HUES48 (cell line): ENCODE results near the gene MXRA7.

Experiments
- H3K27ac ChIP-seq: one replicate; pipeline ENCODE4 v1.7.0; 2013; ENCODE audit warnings: low read depth, low read length, inconsistent platforms
- H3K27me3 ChIP-seq: 2 replicates; pipeline ENCODE4 v1.6.1; 2013; ENCODE audit warnings: mild to moderate bottlenecking, low read length; ENCODE audit not compliant: control insufficient read depth, insufficient read depth
- H3K36me3 ChIP-seq: 2 replicates; pipeline ENCODE4 v1.6.1; 2013; ENCODE audit warnings: low read length; ENCODE audit not compliant: control insufficient read depth, insufficient read depth
- H3K4me1 ChIP-seq: 2 replicates; pipeline ENCODE4 v1.6.1; 2013; ENCODE audit warnings: mild to moderate bottlenecking, low read length; ENCODE audit not compliant: control insufficient read depth, insufficient read depth
- H3K4me3 ChIP-seq: 2 replicates; pipeline ENCODE4 v1.5.1; 2013; ENCODE audit warnings: mild to moderate bottlenecking, low read depth, low read length
- H3K9ac ChIP-seq: 2 replicates; pipeline ENCODE4 v1.6.1; 2013; ENCODE audit warnings: mild to moderate bottlenecking, low read depth, low read length, moderate library complexity
- H3K9me3 ChIP-seq: 2 replicates; pipeline ENCODE4 v1.6.1; 2013; ENCODE audit warnings: low read length; ENCODE audit not compliant: control insufficient read depth, insufficient read depth

Gene MXRA7

DNA sequence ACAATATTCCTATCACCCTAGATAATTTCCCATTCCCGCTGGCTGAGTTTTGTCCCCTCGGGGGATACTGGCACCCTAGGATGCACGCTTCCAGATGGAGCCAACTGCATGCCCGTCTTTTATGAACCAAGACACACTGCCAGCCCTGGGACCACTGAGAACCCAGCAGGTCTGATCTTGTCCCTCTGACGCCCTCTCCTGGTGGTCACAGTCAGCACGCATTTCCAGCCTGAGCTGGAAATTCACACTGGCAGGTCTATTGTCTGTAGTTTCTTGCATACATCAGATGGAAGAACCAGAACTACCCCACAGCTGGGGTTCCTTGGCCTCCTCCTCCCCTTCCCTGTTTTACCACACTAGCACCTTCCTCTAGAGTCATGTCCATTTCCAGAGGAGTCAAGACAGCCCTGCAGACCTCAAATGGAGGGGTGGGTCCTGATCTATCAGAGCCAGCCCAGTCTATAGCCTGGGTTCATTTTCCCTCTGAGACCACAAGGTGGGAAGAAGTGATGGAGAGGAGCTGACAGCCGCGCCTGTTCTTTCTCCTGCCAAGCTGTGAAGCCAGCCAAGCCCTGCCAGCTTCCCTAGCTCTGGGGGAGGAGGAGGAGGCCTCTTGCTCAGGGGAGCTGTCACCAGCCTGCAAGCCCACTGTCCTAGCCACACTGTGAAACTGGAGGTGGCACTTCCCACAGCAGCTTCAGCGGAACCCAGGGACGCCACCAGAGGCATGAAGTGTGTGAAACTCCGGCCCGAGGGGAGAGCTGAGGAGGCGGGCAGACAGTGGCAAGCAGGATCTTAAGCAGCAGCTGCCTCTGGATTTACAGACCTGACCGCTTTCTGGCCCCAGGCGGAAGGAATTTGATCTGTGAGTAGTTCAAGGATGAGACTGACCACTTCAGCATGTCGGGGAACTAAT, 29.3 kb downstream of the MXRA7 start:
- Histone ChIP-seq H3K9ac (no peak overlapping the region), H3K27ac (no peak overlapping the region), H3K36me3 (no peaks in the 10 kb centered on the region)

DNA sequence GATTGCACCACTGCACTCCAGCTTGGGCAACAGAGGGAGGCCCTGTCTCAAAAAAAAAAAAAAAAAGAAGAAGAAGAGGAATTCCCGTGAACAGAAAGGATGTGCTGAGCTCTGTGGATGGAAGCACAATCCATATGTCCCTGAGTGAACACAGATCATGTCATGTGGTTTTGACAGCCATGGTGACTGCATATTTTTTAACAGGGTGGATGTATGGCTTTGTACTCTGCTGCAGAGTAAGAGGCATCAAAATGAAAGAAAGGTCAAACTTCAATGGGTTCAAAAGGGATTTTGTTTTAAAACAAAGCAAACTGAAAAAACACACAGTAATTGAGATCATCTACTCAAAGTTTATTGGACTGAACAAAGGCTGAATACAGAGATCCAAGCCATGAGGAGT, 31.5 kb downstream of the MXRA7 start:
- Histone ChIP-seq H3K9ac (no peak overlapping the region), H3K36me3 (no peaks in the 10 kb centered on the region), H3K4me3 (no peak overlapping the region), H3K4me1 (peaks cover 5% of the 10 kb centered on the region), H3K27me3 (no peaks in the 10 kb centered on the region), H3K27ac (no peak overlapping the region), H3K9me3 (no peaks in the 10 kb centered on the region)

More for the DNA sequence above, 29.3 kb downstream of the MXRA7 start:
- H3K9me3 ChIP-seq = no peaks in the 10 kb centered on the region
- no peaks in the 10 kb centered on the region for H3K27me3 ChIP-seq
- peaks cover 5% of the 10 kb centered on the region for H3K4me1 ChIP-seq
- H3K4me3 ChIP-seq = no peak overlapping the region

DNA sequence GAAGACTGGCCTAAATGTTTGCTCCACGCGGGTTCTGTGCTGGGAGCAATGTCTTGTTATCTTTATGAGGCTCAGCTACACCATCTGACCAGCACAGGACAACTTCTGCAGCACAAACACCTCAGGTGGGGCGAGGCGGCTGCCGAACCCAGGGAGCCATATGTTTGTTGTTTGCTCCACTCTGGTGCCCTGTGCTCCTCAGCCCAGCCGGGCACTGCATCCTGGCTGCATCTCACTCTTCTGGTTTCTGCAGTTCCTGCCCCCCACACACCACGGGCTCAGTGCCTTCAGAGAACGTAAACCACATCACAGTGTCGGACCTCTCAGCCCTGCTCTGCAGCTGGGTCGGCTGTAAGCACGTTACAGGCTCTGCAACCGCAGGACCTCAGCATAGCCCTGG, 32.4 kb downstream of the MXRA7 start:
- H3K9me3 ChIP-seq = no peaks in the 10 kb centered on the region
- no peaks in the 10 kb centered on the region for H3K36me3 ChIP-seq
- H3K27me3 ChIP-seq = no peaks in the 10 kb centered on the region
- no peaks in the 10 kb centered on the region for H3K4me1 ChIP-seq
- H3K4me3 ChIP-seq = no peak overlapping the region
- H3K27ac ChIP-seq = no peak overlapping the region
- H3K9ac ChIP-seq = no peak overlapping the region

DNA sequence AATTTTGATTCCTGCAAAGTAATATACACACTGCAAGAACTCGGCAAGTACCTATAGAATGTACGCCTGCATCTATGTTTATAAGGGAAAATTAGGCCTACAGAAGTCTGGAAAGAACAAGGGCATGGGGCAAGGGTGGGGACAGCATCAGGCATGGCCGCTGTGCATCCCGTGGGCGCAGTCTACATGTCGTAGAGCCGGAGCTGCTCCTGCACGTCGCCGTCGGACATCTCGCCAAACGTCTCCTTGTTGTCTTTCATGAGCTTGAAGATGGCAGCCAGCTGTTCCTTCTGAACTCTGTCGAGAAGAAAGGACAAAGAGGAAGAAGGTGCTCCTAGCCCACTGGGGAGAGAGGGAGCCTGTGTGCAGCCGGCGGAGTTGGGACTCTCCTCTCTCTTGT, 33.4 kb downstream of the MXRA7 start:
- H3K27me3 ChIP-seq = no peaks in the 10 kb centered on the region
- H3K4me3 ChIP-seq = no peak overlapping the region
- 0 out of 2 replicates have a peak, but pooled peaks cover 4% of the 10 kb centered on the region for H3K4me1 ChIP-seq
- no peaks in the 10 kb centered on the region for H3K36me3 ChIP-seq
- H3K9ac ChIP-seq = no peak overlapping the region
- no peaks in the 10 kb centered on the region for H3K9me3 ChIP-seq
- H3K27ac ChIP-seq = no peak overlapping the region

DNA sequence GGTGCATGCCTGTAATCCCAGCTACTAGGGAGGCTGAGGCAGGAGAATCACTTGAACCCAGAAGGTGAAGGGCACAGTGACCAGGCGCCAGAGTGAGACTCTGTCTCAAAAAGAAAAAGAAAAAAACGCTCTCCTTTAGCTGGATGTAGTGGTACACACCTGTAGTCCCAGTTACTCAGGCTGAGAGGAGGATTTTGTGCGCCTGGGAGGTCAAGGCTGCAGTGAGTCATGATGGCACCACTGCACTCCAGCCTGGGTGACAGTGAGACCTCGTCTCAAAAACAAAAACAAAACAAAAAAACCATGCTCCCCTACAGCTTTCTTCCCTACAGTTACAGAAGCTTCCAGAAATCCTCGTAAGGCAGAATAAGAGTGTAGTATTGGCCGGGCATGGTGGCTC, 34.1 kb downstream of the MXRA7 start:
- H3K9me3 ChIP-seq = no peaks in the 10 kb centered on the region
- H3K9ac ChIP-seq = no peak overlapping the region
- no peak overlapping the region for H3K27ac ChIP-seq
- no peak overlapping the region for H3K4me3 ChIP-seq
- H3K36me3 ChIP-seq = no peaks in the 10 kb centered on the region
- H3K27me3 ChIP-seq = no peaks in the 10 kb centered on the region
- 0 out of 2 replicates have a peak, but pooled peaks cover 6% of the 10 kb centered on the region for H3K4me1 ChIP-seq

DNA sequence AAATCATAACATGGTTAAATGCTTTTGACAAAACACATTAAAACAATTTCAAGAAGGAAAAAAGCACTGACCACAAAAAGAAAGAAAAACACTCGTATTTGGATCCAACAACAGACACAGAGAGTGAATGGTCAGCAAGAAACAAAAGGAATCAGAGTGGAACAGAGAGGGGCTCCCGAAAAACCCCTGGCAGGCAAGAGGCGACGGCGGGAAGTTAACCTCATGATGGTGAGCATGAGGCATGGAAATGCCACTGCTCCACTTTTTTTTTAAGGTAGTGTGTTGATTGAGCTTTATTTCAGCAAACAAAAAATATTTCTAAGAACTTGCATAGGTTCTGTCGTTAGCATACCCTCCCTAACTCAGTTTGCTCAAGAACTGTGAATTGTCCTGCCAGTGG, 35.1 kb downstream of the MXRA7 start:
- Histone ChIP-seq H3K4me1 (peaks cover 11% of the 10 kb centered on the region), H3K9ac (no peak overlapping the region), H3K27ac (no peak overlapping the region), H3K36me3 (no peaks in the 10 kb centered on the region), H3K27me3 (no peaks in the 10 kb centered on the region), H3K9me3 (no peaks in the 10 kb centered on the region), H3K4me3 (no peak overlapping the region)

DNA sequence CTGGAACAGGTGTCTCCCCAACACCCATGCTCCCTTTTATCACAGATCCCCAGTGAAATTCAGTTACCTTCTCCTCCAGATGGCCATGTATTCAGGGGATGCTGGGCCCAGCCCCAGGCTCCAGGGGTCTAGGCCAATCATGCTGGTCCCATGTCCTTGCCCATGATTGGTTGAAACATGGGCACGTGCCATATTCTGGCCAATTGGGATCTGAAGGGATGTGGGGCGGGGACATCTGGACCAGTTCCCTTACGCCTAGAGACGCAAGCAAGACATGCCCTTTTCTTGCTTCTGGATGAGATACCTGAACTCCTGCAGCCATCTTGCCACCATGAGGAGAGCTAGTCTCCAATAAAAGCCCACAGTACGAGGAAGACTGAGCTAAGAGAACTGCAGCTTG, 36.2 kb downstream of the MXRA7 start:
- Histone ChIP-seq H3K27me3 (no peaks in the 10 kb centered on the region), H3K9me3 (no peaks in the 10 kb centered on the region), H3K4me1 (peaks cover 15% of the 10 kb centered on the region), H3K4me3 (no peak overlapping the region), H3K9ac (no peak overlapping the region), H3K27ac (no peak overlapping the region), H3K36me3 (no peaks in the 10 kb centered on the region)

DNA sequence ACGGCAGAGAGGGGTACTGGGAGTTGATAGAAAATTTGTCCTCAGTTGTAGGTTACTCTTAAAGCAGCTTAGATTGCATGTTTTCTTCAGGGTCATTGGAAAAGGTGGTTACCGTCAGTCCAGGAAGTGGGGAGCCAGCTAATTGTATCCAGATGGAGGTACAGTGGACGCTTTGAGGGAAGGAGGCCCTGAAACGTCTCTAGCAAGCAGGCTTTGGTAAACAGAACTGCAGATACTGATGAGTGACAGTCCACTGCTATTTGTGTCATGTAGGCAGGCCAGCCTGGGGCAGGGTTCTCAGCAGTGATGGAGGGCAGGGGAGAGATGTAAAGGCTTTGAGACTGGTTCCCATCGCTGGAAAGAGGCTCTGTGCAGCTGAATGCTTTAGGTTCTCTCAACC, 37.0 kb downstream of the MXRA7 start:
- Histone ChIP-seq H3K9ac (no peak overlapping the region), H3K4me3 (no peak overlapping the region), H3K36me3 (no peaks in the 10 kb centered on the region), H3K27ac (no peak overlapping the region), H3K9me3 (no peaks in the 10 kb centered on the region), H3K27me3 (no peaks in the 10 kb centered on the region), H3K4me1 (peaks cover 15% of the 10 kb centered on the region)

DNA sequence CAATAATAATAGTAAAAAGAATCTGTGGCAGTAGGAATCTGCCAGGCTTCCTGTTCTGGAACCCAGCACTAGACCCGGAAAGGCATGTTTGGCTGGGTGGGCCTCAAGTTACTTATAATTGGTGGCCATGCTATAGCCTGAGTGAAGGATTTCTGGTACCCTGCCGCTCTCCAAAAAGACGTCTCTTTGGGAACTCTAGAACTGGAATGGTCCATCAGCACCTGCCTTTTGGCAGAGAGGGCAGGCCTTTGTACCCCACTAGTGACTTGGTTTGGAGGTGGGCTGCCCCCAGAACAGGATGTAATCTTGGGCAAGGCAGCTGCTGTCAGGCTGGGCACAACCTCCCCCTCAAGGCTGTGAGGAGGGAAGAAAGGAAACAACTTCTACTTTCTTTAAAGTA, 37.9 kb downstream of the MXRA7 start:
- Histone ChIP-seq H3K27me3 (no peaks in the 10 kb centered on the region), H3K4me3 (no peak overlapping the region; the same call in 1 of the 2 replicates), H3K36me3 (no peaks in the 10 kb centered on the region), H3K9ac (no peak overlapping the region), H3K27ac (no peak overlapping the region), H3K9me3 (no peaks in the 10 kb centered on the region), H3K4me1 (peaks cover 15% of the 10 kb centered on the region)

DNA sequence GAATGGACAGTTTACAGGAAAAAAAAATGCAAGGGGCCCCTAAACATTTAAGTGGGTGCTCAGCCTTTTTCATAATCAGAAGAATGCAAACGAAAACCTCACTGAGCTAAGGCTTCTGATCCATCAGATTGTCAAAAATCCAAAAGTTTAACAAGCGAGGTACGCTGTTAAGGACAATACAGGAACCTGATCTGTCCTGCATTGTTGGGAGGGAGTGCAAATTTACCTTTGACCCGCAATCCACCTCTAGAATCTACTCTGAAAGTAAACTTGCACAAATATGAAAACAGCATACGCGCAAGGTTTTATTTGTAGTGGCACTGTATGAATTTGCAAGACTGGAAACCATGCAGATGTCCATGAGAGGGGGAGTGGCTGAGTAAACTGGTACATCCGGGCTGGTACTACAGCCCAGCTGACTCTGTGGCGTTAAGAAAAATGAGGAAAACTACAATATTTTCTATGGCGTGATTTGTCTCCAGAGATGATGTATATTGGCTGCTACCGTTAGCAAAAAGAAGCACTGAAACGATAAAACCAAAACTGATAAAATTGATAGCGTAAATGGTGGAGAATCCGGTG, 38.4 kb downstream of the MXRA7 start:
- peak overlapping the region; percentile 85 for H3K4me3 ChIP-seq
- peak overlapping the region; percentile 86 for H3K27ac ChIP-seq
- H3K9ac ChIP-seq = peak overlapping the region; percentile 67
- no peaks in the 10 kb centered on the region for H3K9me3 ChIP-seq
- H3K27me3 ChIP-seq = no peaks in the 10 kb centered on the region
- peaks cover 15% of the 10 kb centered on the region for H3K4me1 ChIP-seq
- H3K36me3 ChIP-seq = no peaks in the 10 kb centered on the region

DNA sequence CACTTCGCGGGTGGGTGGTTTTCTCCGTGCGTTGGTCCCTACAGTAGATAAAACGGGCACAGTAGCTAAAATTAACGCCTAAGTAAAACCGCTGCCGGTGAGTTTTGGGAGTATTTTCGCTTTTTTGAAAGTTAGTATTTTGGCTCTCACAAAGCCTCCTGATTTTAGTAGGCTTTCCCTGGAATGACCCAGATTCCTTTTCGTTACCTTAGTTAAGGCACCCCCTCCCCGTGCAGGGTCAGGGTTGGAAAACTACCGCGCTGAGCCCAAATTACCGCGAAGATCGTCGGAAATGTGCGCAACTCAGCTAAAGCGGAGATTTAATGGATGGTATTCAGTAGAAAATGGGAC, 38.9 kb downstream of the MXRA7 start:
- Histone ChIP-seq H3K4me1 (peaks cover 15% of the 10 kb centered on the region), H3K36me3 (no peaks in the 10 kb centered on the region), H3K9me3 (no peaks in the 10 kb centered on the region), H3K27ac (peak overlapping the region; percentile 86), H3K27me3 (no peaks in the 10 kb centered on the region), H3K9ac (peak overlapping the region; percentile 67), H3K4me3 (peak overlapping the region; percentile 85)
